GM21526 (cell line): ENCODE results near the gene PLA2G5.
"Not testable (repeated sequence)": the region's sequence is repeated elsewhere in the genome, so short reads cannot be mapped to it uniquely, and the experiment has no call there.

Experiments used
- ATAC-seq: cut with Tn5 transposase; IDR thresholded peaks from one replicate; pipeline ENCODE4 v1.9.1; 2021; ENCODE audit warnings: moderate library complexity; ENCODE audit not compliant: unreplicated experiment, low FRiP score

Gene PLA2G5

GRCh38 chr1:20069874-20070273, at the start of gene PLA2G5:
TSS of gene PLA2G5 (plus strand) at chr1:20070194. CDS start at chr1:20084831, 14,637 bp downstream.
- ATAC-seq = no peak

- no peak for ATAC-seq
Measured at GRCh38 chr1:20028125-20028524, 41.9 kb upstream of the PLA2G5 start.

- ATAC-seq = no peak
Measured at GRCh38 chr1:20028726-20029125, 41.3 kb upstream of the PLA2G5 start.

GRCh38 chr1:20029178-20029912, 40.6 kb upstream of the PLA2G5 start:
- no peak for ATAC-seq

- not testable (repeated sequence) for ATAC-seq
Measured at GRCh38 chr1:20030436-20031151, 39.4 kb upstream of the PLA2G5 start.

GRCh38 chr1:20031161-20031560, 38.8 kb upstream of the PLA2G5 start:
- no peak for ATAC-seq

GRCh38 chr1:20031836-20032235, 38.2 kb upstream of the PLA2G5 start:
- ATAC-seq = no peak

- ATAC-seq = no peak
Measured at GRCh38 chr1:20032425-20032824, 37.6 kb upstream of the PLA2G5 start.

- no peak for ATAC-seq
Measured at GRCh38 chr1:20033420-20033819, 36.6 kb upstream of the PLA2G5 start.

- no peak for ATAC-seq
Measured at GRCh38 chr1:20035114-20035513, 34.9 kb upstream of the PLA2G5 start.

GRCh38 chr1:20037877-20038276, 32.1 kb upstream of the PLA2G5 start:
- no peak for ATAC-seq

- ATAC-seq = no peak
Measured at GRCh38 chr1:20047096-20047495, 22.9 kb upstream of the PLA2G5 start.

GRCh38 chr1:20048563-20048962, 21.4 kb upstream of the PLA2G5 start:
- ATAC-seq = no peak

GRCh38 chr1:20049056-20049798, 20.8 kb upstream of the PLA2G5 start:
- ATAC-seq = not testable (repeated sequence)

GRCh38 chr1:20051218-20051829, 18.7 kb upstream of the PLA2G5 start:
- no peak for ATAC-seq

- ATAC-seq = no peak
Measured at GRCh38 chr1:20052386-20052785, 17.6 kb upstream of the PLA2G5 start.

GRCh38 chr1:20057886-20058420, 12.0 kb upstream of the PLA2G5 start:
- ATAC-seq = no peak

- ATAC-seq = no peak
Measured at GRCh38 chr1:20058531-20058930, 11.5 kb upstream of the PLA2G5 start.

GRCh38 chr1:20059847-20060246, 10.1 kb upstream of the PLA2G5 start:
- no peak for ATAC-seq

GRCh38 chr1:20060791-20061190, 9.2 kb upstream of the PLA2G5 start:
- ATAC-seq = not testable (repeated sequence)

GRCh38 chr1:20061866-20062265, 8.1 kb upstream of the PLA2G5 start:
- ATAC-seq = no peak
